CD14-positive monocyte (primary cell): ENCODE measurements around the gene DIABLO. TPM values are rescaled to one million over a fixed set of nuclear protein-coding genes. Genes with fewer than 3 reads are reported as not detected.

Experiments used
- DNase-seq, 3 donors: peaks; one replicate each; pipeline ENCODE4 v3.0.0-alpha.2; 2011 to 2022
- H2AFZ ChIP-seq: 2 replicates; pipeline ENCODE4 v1.6.0; 2012; ENCODE audit warnings: mild to moderate bottlenecking, low read depth, low read length, inconsistent platforms; ENCODE audit not compliant: insufficient read depth, poor library complexity, severe bottlenecking
- H3K27ac ChIP-seq, 2 donors: 1 replicate in 1 of 2; 2 replicates in 1 of 2; pipeline ENCODE4 v1.5.1; 2012 to 2013; ENCODE audit warnings: low read length in 2 of 2, control low read depth in 1 of 2, inconsistent platforms in 1 of 2, low read depth in 1 of 2, mild to moderate bottlenecking in 1 of 2
- H3K27me3 ChIP-seq, 2 donors: one replicate each; pipeline versions ENCODE4 v1.6.0 to v1.6.1; 2011 to 2013; ENCODE audit warnings: low read length in 2 of 2; ENCODE audit not compliant: control insufficient read depth in 2 of 2, insufficient read depth in 2 of 2
- H3K36me3 ChIP-seq, 2 donors: replicated peaks in 1 of 2; 1 replicate in 1 of 2; 2 replicates in 1 of 2; pipeline versions ENCODE4 v1.5.1 to v1.6.1; 2012 to 2013; ENCODE audit warnings: low read length in 2 of 2, control low read depth in 1 of 2, inconsistent platforms in 1 of 2, mild to moderate bottlenecking in 1 of 2; ENCODE audit not compliant: insufficient read depth in 2 of 2, control insufficient read depth in 1 of 2
- H3K4me1 ChIP-seq, 2 donors: 1 replicate in 1 of 2; 2 replicates in 1 of 2; pipeline versions ENCODE4 v1.5.1 to v1.6.1; 2012 to 2013; ENCODE audit warnings: low read length in 2 of 2, control low read depth in 1 of 2, inconsistent platforms in 1 of 2, mild to moderate bottlenecking in 1 of 2, moderate library complexity in 1 of 2; ENCODE audit not compliant: insufficient read depth in 2 of 2, control insufficient read depth in 1 of 2
- H3K4me2 ChIP-seq: replicated peaks from 2 replicates; pipeline ENCODE3; 2012; ENCODE audit warnings: low read length, moderate library complexity, mild to moderate bottlenecking; ENCODE audit not compliant: poor library complexity, severe bottlenecking; ENCODE audit errors: extremely low read depth
- H3K4me3 ChIP-seq, 3 experiments: fragments of 200-600 bp in 1 of 3; sonication (generic) in 1 of 3; replicated peaks in 1 of 3; 1 replicate in 2 of 3; 2 replicates in 1 of 3; pipeline ENCODE4 v1.5.1; 2011 to 2013; ENCODE audit warnings: low read length in 3 of 3, mild to moderate bottlenecking in 3 of 3, control low read depth in 2 of 3, low read depth in 2 of 3, inconsistent platforms in 1 of 3, moderate library complexity in 1 of 3
- H3K79me2 ChIP-seq: 2 replicates; pipeline ENCODE4 v1.6.0; 2012; ENCODE audit warnings: mild to moderate bottlenecking, control low read depth, inconsistent platforms, low read length, moderate library complexity; ENCODE audit not compliant: insufficient read depth
- H3K9ac ChIP-seq: 2 replicates; pipeline ENCODE4 v1.6.0; 2017; ENCODE audit warnings: low read length, mild to moderate bottlenecking; ENCODE audit not compliant: insufficient read depth, poor library complexity, severe bottlenecking
- H3K9me3 ChIP-seq, 2 donors: replicated peaks in 1 of 2; 1 replicate in 1 of 2; 2 replicates in 1 of 2; pipeline versions ENCODE4 v1.5.1 to v1.6.1; 2012 to 2013; ENCODE audit warnings: low read length in 2 of 2, control low read depth in 1 of 2; ENCODE audit not compliant: control insufficient read depth in 1 of 2, insufficient read depth in 1 of 2
- H4K20me1 ChIP-seq: 2 replicates; pipeline ENCODE4 v1.6.0; 2012; ENCODE audit warnings: mild to moderate bottlenecking, low read length, control low read depth, moderate library complexity; ENCODE audit not compliant: insufficient read depth
- H3K27ac Mint-ChIP-seq, 7 donors: one replicate each; pipeline ENCODE4 v1.8.0; 2020; ENCODE audit warnings: mild to moderate bottlenecking in 7 of 7, mixed read lengths in 7 of 7, moderate library complexity in 6 of 7, inconsistent platforms in 2 of 7
- H3K27me3 Mint-ChIP-seq, 3 donors: one replicate each; pipeline ENCODE4 v1.8.0; 2021 to 2022; ENCODE audit warnings: low read depth in 3 of 3, mild to moderate bottlenecking in 3 of 3, mixed read lengths in 3 of 3, moderate library complexity in 3 of 3, inconsistent platforms in 1 of 3
- H3K36me3 Mint-ChIP-seq, 2 donors: one replicate each; pipeline ENCODE4 v1.8.0; 2020; ENCODE audit warnings: mixed read lengths in 2 of 2, inconsistent platforms in 1 of 2, mild to moderate bottlenecking in 1 of 2
- H3K4me1 Mint-ChIP-seq: one replicate; pipeline ENCODE4 v1.8.0; 2020; ENCODE audit warnings: mild to moderate bottlenecking, mixed read lengths
- H3K4me3 Mint-ChIP-seq, 2 donors: one replicate each; pipeline ENCODE4 v1.8.0; 2020; ENCODE audit warnings: mild to moderate bottlenecking in 2 of 2, mixed read lengths in 2 of 2, moderate library complexity in 1 of 2
- H3K9me3 Mint-ChIP-seq, 7 donors: one replicate each; pipeline ENCODE4 v1.8.0; 2020 to 2022; ENCODE audit warnings: mixed read lengths in 7 of 7, mild to moderate bottlenecking in 6 of 7, moderate library complexity in 6 of 7, inconsistent platforms in 2 of 7
- CTCF ChIP-seq: fragments of 200-600 bp; IDR thresholded peaks from one replicate; pipeline ENCODE4 v1.8.0; 2022; ENCODE audit warnings: antibody characterized with exemption, mild to moderate bottlenecking
- WGBS: methylation state at CpG from one replicate; pipeline ENCODE4 v1.1.5; 2013; ENCODE audit warnings: missing lambda C conversion rate; ENCODE audit not compliant: insufficient coverage; 5-methylcytosine and 5-hydroxymethylcytosine counted together
- intact Hi-C, 2 donors: fragments of 100-400 bp; cut with micrococcal nuclease; formaldehyde crosslinking; loops; one replicate each; pipeline versions ENCODE4 v1.15.0 to v1.15.1; 2023
- polyA plus RNA-seq, 3 donors: library from polyadenylated mRNA; depleted of rRNA in 1 of 3; unstranded in 2 of 3; stranded (reverse) in 1 of 3; fragments of 300-500 nt in 2 of 3; fragments of >200 nt in 1 of 3; fragmentation: Illumina TruSeq in 2 of 3; gene quantifications; 1 replicate in 2 of 3; 2 replicates in 1 of 3; pipeline ENCODE4 v1.2.3, GENCODE V29; 2012 to 2021

Gene DIABLO
- polyA plus RNA-seq, 3 donors = 33.5 to 55.9 (median 51.3) TPM

- no peak overlapping the region for H3K27ac ChIP-seq
- Mint-ChIP-seq H3K36me3 (peaks cover 40 to 52% of the 10 kb centered on the region in 2 donors), H3K27me3 (peaks cover 28 to 41% (median 37%) of the 10 kb centered on the region in 3 donors), H3K4me3 (no peak overlapping the region), H3K27ac (no peak overlapping the region), H3K9me3 (peaks cover 0 to 18% (median 8%) of the 10 kb centered on the region in 7 donors), H3K4me1 (peaks cover 18% of the 10 kb centered on the region)
- H3K4me3 ChIP-seq = no peak overlapping the region
- intact Hi-C loops = no loop called here
- H3K9ac ChIP-seq = no peak overlapping the region
- H3K36me3 ChIP-seq = peaks cover 43 to 53% of the 10 kb centered on the region in 2 donors
- H3K4me1 ChIP-seq = peaks cover 12 to 26% of the 10 kb centered on the region in 2 donors
- peaks cover 23 to 39% of the 10 kb centered on the region in 2 donors for H3K27me3 ChIP-seq
- peaks cover 12% of the 10 kb centered on the region for H4K20me1 ChIP-seq
- no peak for DNase-seq
- TF ChIP-seq CTCF = no peak
- 96% methylated on average over 6 of the region's 8 CpGs for WGBS
- H3K4me2 ChIP-seq = no peak overlapping the region
- no peak overlapping the region for H2AFZ ChIP-seq
- H3K9me3 ChIP-seq = peaks cover 0 to 19% of the 10 kb centered on the region in 2 donors
- no peaks in the 10 kb centered on the region for H3K79me2 ChIP-seq
These were observed 18.9 kb downstream of the DIABLO start for GRCh38 chr12:122206976-122207375.

- TF ChIP-seq CTCF = no peak
- peaks cover 12% of the 10 kb centered on the region for H4K20me1 ChIP-seq
- Mint-ChIP-seq H3K27ac (no peak overlapping the region), H3K4me3 (peak overlapping the region in 1 of 2 donors; percentile 83), H3K27me3 (peaks cover 35 to 48% (median 44%) of the 10 kb centered on the region in 3 donors), H3K36me3 (peaks cover 34 to 46% of the 10 kb centered on the region in 2 donors), H3K4me1 (peaks cover 18% of the 10 kb centered on the region), H3K9me3 (peaks cover 0 to 18% (median 8%) of the 10 kb centered on the region in 7 donors)
- H3K9ac ChIP-seq = no peak overlapping the region
- intact Hi-C loops = no loop called here
- no peak overlapping the region for H3K4me2 ChIP-seq
- no peak overlapping the region for H3K4me3 ChIP-seq
- no peak overlapping the region for H2AFZ ChIP-seq
- H3K27ac ChIP-seq = no peak overlapping the region
- H3K4me1 ChIP-seq = peaks cover 12 to 26% of the 10 kb centered on the region in 2 donors
- H3K9me3 ChIP-seq = peaks cover 0 to 19% of the 10 kb centered on the region in 2 donors
- H3K79me2 ChIP-seq = no peaks in the 10 kb centered on the region
- peaks cover 38 to 46% of the 10 kb centered on the region in 2 donors for H3K36me3 ChIP-seq
- peaks cover 23 to 46% of the 10 kb centered on the region in 2 donors for H3K27me3 ChIP-seq
- 79% methylated on average over 24 of the region's 27 CpGs for WGBS
- no peak for DNase-seq
These were observed 19.6 kb downstream of the DIABLO start for GRCh38 chr12:122206111-122206881.
